HEK293 (cell line): ENCODE results near the gene TAF1A.

ENCODE experiments used
- CTCF ChIA-PET: fragments of 350-600 bp; formaldehyde crosslinking; extraction: SDS; loops from one replicate; lab custom pipeline; 2021; ENCODE audit warnings: antibody characterized with exemption; lab: Yijun Ruan, JAX
- POLR2A ChIA-PET: fragments of 300-600 bp; formaldehyde crosslinking; extraction: SDS; loops from one replicate; lab custom pipeline; 2020; ENCODE audit warnings: antibody characterized with exemption, inconsistent platforms; lab: Yijun Ruan, JAX
- H3K27ac ChIP-seq: fragments of 200-500 bp; sonication (Bioruptor generic); 2 replicates; pipeline ENCODE4 v1.5.1; 2014; ENCODE audit warnings: low read depth, low read length, control low read depth, inconsistent platforms; ENCODE audit errors: extremely low read depth
- H3K36me3 ChIP-seq, 2 experiments: fragments of 200-500 bp in 1 of 2; sonication (Bioruptor generic) in 1 of 2; 1 replicate in 1 of 2; 2 replicates in 1 of 2; pipeline ENCODE4 v1.5.1; 2014 to 2017; ENCODE audit warnings: inconsistent platforms in 2 of 2, low read length in 2 of 2; ENCODE audit not compliant: control insufficient read depth in 2 of 2, insufficient read depth in 1 of 2
- H3K4me1 ChIP-seq: fragments of 200-500 bp; sonication (Bioruptor generic); 2 replicates; pipeline ENCODE4 v1.5.1; 2014; ENCODE audit warnings: mild to moderate bottlenecking, low read length, inconsistent platforms; ENCODE audit not compliant: control insufficient read depth, insufficient read depth
- H3K4me3 ChIP-seq: 2 replicates; pipeline ENCODE4 v1.5.1; 2011; ENCODE audit warnings: low read depth, mild to moderate bottlenecking, control low read depth, low read length, moderate library complexity
- H3K9me3 ChIP-seq: fragments of 200-500 bp; sonication (Bioruptor generic); 2 replicates; pipeline ENCODE4 v1.5.1; 2014; ENCODE audit warnings: low read depth, low read length, inconsistent platforms; ENCODE audit not compliant: control insufficient read depth, insufficient read depth
- BCL6B ChIP-seq: fragments of 450-650 bp; formaldehyde crosslinking; IDR thresholded peaks from 2 replicates; pipeline ENCODE4 v1.5.1; 2017; ENCODE audit warnings: missing biosample characterization, missing genetic modification characterization
- EGR2 ChIP-seq: fragments of 450-650 bp; formaldehyde crosslinking; IDR thresholded peaks from 2 replicates; pipeline ENCODE4 v1.5.1; 2016; ENCODE audit warnings: low read depth, missing biosample characterization, missing genetic modification characterization
- GLI2 ChIP-seq: fragments of 450-650 bp; formaldehyde crosslinking; IDR thresholded peaks from 2 replicates; pipeline ENCODE4; 2017; ENCODE audit warnings: missing biosample characterization, missing genetic modification characterization, low read depth, borderline replicate concordance
- IKZF3 ChIP-seq: fragments of 450-650 bp; IDR thresholded peaks from 2 replicates; pipeline ENCODE4 v1.5.0; 2018; ENCODE audit warnings: missing biosample characterization, mild to moderate bottlenecking, missing genetic modification characterization, moderate library complexity
- KLF8 ChIP-seq: fragments of 450-650 bp; formaldehyde crosslinking; IDR thresholded peaks from 2 replicates; pipeline ENCODE4 v1.5.1; 2016; ENCODE audit warnings: missing biosample characterization, missing genetic modification characterization
- PBX3 ChIP-seq: sonication (generic); formaldehyde crosslinking; IDR thresholded peaks from 2 replicates; pipeline ENCODE4 v1.8.1; 2022; ENCODE audit warnings: mild to moderate bottlenecking, moderate library complexity, missing genetic modification reagents
- PRDM1 ChIP-seq: fragments of 450-650 bp; formaldehyde crosslinking; IDR thresholded peaks from 2 replicates; pipeline ENCODE4; 2016; ENCODE audit warnings: missing biosample characterization, missing genetic modification characterization
- ZBTB10 ChIP-seq: fragments of 450-650 bp; formaldehyde crosslinking; IDR thresholded peaks from 2 replicates; pipeline ENCODE4 v1.5.1; 2016; ENCODE audit warnings: missing biosample characterization, missing genetic modification characterization
- ZFP69B ChIP-seq: fragments of 450-650 bp; formaldehyde crosslinking; IDR thresholded peaks from 2 replicates; pipeline ENCODE4 v1.5.1; 2016; ENCODE audit warnings: missing biosample characterization, missing genetic modification characterization
- ZNF248 ChIP-seq: fragments of 450-650 bp; formaldehyde crosslinking; IDR thresholded peaks from 2 replicates; pipeline ENCODE4 v1.5.1; 2017; ENCODE audit warnings: missing biosample characterization, missing genetic modification characterization
- ZNF362 ChIP-seq: fragments of 450-650 bp; formaldehyde crosslinking; IDR thresholded peaks from 2 replicates; pipeline ENCODE4 v1.5.1; 2016; ENCODE audit warnings: missing biosample characterization, missing genetic modification characterization
- ZNF391 ChIP-seq: fragments of 450-650 bp; formaldehyde crosslinking; IDR thresholded peaks from 2 replicates; pipeline ENCODE4 v1.5.1; 2016; ENCODE audit warnings: low read depth, missing biosample characterization, missing genetic modification characterization, borderline replicate concordance
- ZNF404 ChIP-seq: fragments of 450-650 bp; formaldehyde crosslinking; IDR thresholded peaks from 2 replicates; pipeline ENCODE4 v1.5.1; 2017; ENCODE audit warnings: missing biosample characterization, missing genetic modification characterization
- ZNF513 ChIP-seq: fragments of 450-650 bp; IDR thresholded peaks from 2 replicates; pipeline ENCODE4 v1.5.1; 2018; ENCODE audit warnings: missing biosample characterization, missing genetic modification characterization
- ZNF544 ChIP-seq: fragments of 450-650 bp; formaldehyde crosslinking; IDR thresholded peaks from 2 replicates; pipeline ENCODE4 v1.5.0; 2017; ENCODE audit warnings: missing biosample characterization, missing genetic modification characterization
- ZNF596 ChIP-seq: fragments of 450-650 bp; IDR thresholded peaks from 2 replicates; pipeline ENCODE4 v1.5.0; 2018; ENCODE audit warnings: missing biosample characterization, mild to moderate bottlenecking, missing genetic modification characterization, moderate library complexity
- ZNF623 ChIP-seq: fragments of 450-650 bp; formaldehyde crosslinking; IDR thresholded peaks from 2 replicates; pipeline ENCODE4 v1.5.1; 2016; ENCODE audit warnings: missing biosample characterization, missing genetic modification characterization
- ZNF654 ChIP-seq: fragments of 450-650 bp; formaldehyde crosslinking; IDR thresholded peaks from 2 replicates; pipeline ENCODE4 v1.5.1; 2016; ENCODE audit warnings: low read depth, missing biosample characterization, missing genetic modification characterization
- ZNF664 ChIP-seq: fragments of 450-650 bp; formaldehyde crosslinking; IDR thresholded peaks from 2 replicates; pipeline ENCODE4 v1.5.1; 2016; ENCODE audit warnings: missing biosample characterization, missing genetic modification characterization
- ZNF76 ChIP-seq: fragments of 450-650 bp; formaldehyde crosslinking; IDR thresholded peaks from 2 replicates; pipeline ENCODE4; 2016; ENCODE audit warnings: low read depth, missing biosample characterization, missing genetic modification characterization, borderline replicate concordance
- ZSCAN4 ChIP-seq: fragments of 450-650 bp; formaldehyde crosslinking; IDR thresholded peaks from 2 replicates; pipeline ENCODE4 v1.5.1; 2017; ENCODE audit warnings: missing biosample characterization, missing genetic modification characterization
- ZXDB ChIP-seq: fragments of 450-650 bp; formaldehyde crosslinking; IDR thresholded peaks from 2 replicates; pipeline ENCODE4 v1.5.1; 2016; ENCODE audit warnings: missing biosample characterization, missing genetic modification characterization
- TF ChIP-seq, protein P1 (sequence below): fragments of 450-650 bp; formaldehyde crosslinking; IDR thresholded peaks from 2 replicates; pipeline ENCODE4 v1.5.1; 2016; ENCODE audit warnings: missing biosample characterization, missing genetic modification characterization
- TF ChIP-seq, protein P2 (sequence below): fragments of 450-650 bp; formaldehyde crosslinking; IDR thresholded peaks from 2 replicates; pipeline ENCODE4 v1.5.1; 2016; ENCODE audit warnings: missing biosample characterization, missing genetic modification characterization

The TAF1A gene

GRCh38 chr1:222589462-222590302 is at the start of gene TAF1A:
TSS of gene TAF1A (minus strand) at chr1:222589933.
- Histone ChIP-seq H3K4me3 (peak within 1 kb of the TSS; percentile 89), H3K4me1 (no peaks in the 10 kb centered on the region), H3K9me3 (no peaks in the 10 kb centered on the region), H3K36me3 (peaks cover 17 to 26% of the 10 kb centered on the region in 2 experiments), H3K27ac (peak within 1 kb of the TSS; percentile 42)
- ChIA-PET CTCF (interaction anchor here (0.6 to 1.2 kb wide), 5 partner anchors 9 to 125 kb away, joined by 3 to 6 read pairs (median 3); no protein-coding TSS in a partner anchor), POLR2A (interaction anchor here (0.9 to 1.7 kb wide), 7 partner anchors 9 to 124 kb away, joined by 3 to 9 read pairs (median 4); no protein-coding TSS in a partner anchor)
- no peak for TF ChIP-seq ZNF544 (tag by site-specific recombination)
- no peak for TF ChIP-seq ZNF664 (tag by site-specific recombination)
- no peak for TF ChIP-seq ZNF248 (tag by site-specific recombination)
- TF ChIP-seq, protein P1, sequence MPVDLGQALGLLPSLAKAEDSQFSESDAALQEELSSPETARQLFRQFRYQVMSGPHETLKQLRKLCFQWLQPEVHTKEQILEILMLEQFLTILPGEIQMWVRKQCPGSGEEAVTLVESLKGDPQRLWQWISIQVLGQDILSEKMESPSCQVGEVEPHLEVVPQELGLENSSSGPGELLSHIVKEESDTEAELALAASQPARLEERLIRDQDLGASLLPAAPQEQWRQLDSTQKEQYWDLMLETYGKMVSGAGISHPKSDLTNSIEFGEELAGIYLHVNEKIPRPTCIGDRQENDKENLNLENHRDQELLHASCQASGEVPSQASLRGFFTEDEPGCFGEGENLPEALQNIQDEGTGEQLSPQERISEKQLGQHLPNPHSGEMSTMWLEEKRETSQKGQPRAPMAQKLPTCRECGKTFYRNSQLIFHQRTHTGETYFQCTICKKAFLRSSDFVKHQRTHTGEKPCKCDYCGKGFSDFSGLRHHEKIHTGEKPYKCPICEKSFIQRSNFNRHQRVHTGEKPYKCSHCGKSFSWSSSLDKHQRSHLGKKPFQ (tag by site-specific recombination) = peak; percentile 87
- TF ChIP-seq KLF8 (tag by site-specific recombination) = peak; percentile 51; the same call in 1 of the 2 replicates
- no peak for TF ChIP-seq ZBTB10 (tag by site-specific recombination)
- TF ChIP-seq ZNF362 (tag by site-specific recombination) = no peak
- TF ChIP-seq ZNF76 (tag by site-specific recombination) = peak; percentile 17; the same call in 1 of the 2 replicates
- peak; percentile 39 for TF ChIP-seq ZFP69B (tag by site-specific recombination)
- no peak for TF ChIP-seq ZNF513
- TF ChIP-seq IKZF3 (tag by site-specific recombination) = peak; percentile 90; the same call in 1 of the 2 replicates
- TF ChIP-seq PRDM1 (tag by site-specific recombination) = peak; percentile 97
- no peak for TF ChIP-seq ZSCAN4
- TF ChIP-seq GLI2 (tag by site-specific recombination) = no peak
- TF ChIP-seq EGR2 (tag by site-specific recombination) = no peak
- no peak for TF ChIP-seq ZNF404
- TF ChIP-seq ZXDB (tag by site-specific recombination) = peak; percentile 68
- TF ChIP-seq ZNF391 (tag by site-specific recombination) = no peak
- no peak for TF ChIP-seq ZNF596 (tag by site-specific recombination)
- TF ChIP-seq PBX3 = no peak
- TF ChIP-seq BCL6B (tag by site-specific recombination) = no peak
- TF ChIP-seq, protein P2, sequence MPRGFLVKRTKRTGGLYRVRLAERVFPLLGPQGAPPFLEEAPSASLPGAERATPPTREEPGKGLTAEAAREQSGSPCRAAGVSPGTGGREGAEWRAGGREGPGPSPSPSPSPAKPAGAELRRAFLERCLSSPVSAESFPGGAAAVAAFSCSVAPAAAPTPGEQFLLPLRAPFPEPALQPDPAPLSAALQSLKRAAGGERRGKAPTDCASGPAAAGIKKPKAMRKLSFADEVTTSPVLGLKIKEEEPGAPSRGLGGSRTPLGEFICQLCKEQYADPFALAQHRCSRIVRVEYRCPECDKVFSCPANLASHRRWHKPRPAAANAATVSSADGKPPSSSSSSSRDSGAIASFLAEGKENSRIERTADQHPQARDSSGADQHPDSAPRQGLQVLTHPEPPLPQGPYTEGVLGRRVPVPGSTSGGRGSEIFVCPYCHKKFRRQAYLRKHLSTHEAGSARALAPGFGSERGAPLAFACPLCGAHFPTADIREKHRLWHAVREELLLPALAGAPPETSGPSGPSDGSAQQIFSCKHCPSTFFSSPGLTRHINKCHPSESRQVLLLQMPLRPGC = no peak
- no peak for TF ChIP-seq ZNF654 (tag by site-specific recombination)
- no peak for TF ChIP-seq ZNF623 (tag by site-specific recombination)
